H1 (cell line): Measurements from ENCODE around the gene CGB2.
"Not testable (repeated sequence)": the region's sequence is repeated elsewhere in the genome, so short reads cannot be mapped to it uniquely, and the experiment has no call there.

Source experiments
- CTCF ChIP-seq, 3 experiments: IDR thresholded peaks; 1 replicate in 2 of 3; 2 replicates in 1 of 3; pipeline versions ENCODE4 v1.5.1 to v1.6.1; 2011; ENCODE audit warnings: low read length in 3 of 3, mild to moderate bottlenecking in 3 of 3, inconsistent platforms in 2 of 3, low read depth in 1 of 3, moderate library complexity in 1 of 3; ENCODE audit not compliant: insufficient read depth in 1 of 3; ENCODE audit errors: control extremely low read depth in 1 of 3
- EZH2 ChIP-seq: fragments of 200-600 bp; sonication (generic); IDR thresholded peaks from 2 replicates; pipeline ENCODE4 v1.7.1; 2012; ENCODE audit warnings: low read depth, mild to moderate bottlenecking, moderate library complexity, low read length, inconsistent platforms; ENCODE audit not compliant: severe bottlenecking
- HDAC2 ChIP-seq, 2 experiments: fragments of 300-600 bp in 1 of 2; sonication (generic) in 1 of 2; IDR thresholded peaks; 2 replicates each; pipeline ENCODE4 v1.6.1; 2011 to 2012; ENCODE audit warnings: low read depth in 2 of 2, low read length in 2 of 2, mild to moderate bottlenecking in 2 of 2, moderate library complexity in 2 of 2, borderline replicate concordance in 1 of 2, inconsistent platforms in 1 of 2
- PHF8 ChIP-seq: fragments of 200-600 bp; sonication (generic); conservative IDR thresholded peaks from 2 replicates; pipeline ENCODE4 v1.7.1; 2012; ENCODE audit warnings: low read depth, mild to moderate bottlenecking, inconsistent platforms, low read length, moderate library complexity
- POLR2AphosphoS5 ChIP-seq: IDR thresholded peaks from 2 replicates; pipeline ENCODE4 v1.6.1; 2011; ENCODE audit warnings: low read depth, low read length
- POU5F1 ChIP-seq: IDR thresholded peaks from 2 replicates; pipeline ENCODE4 v1.6.1; 2011; ENCODE audit warnings: low read depth, mild to moderate bottlenecking, low read length, moderate library complexity
- SIX5 ChIP-seq: IDR thresholded peaks from 2 replicates; pipeline ENCODE4 v1.6.1; 2011; ENCODE audit warnings: mild to moderate bottlenecking, low read depth, low read length
- TAF1 ChIP-seq: IDR thresholded peaks from 2 replicates; pipeline ENCODE4 v1.6.1; 2011; ENCODE audit warnings: mild to moderate bottlenecking, low read depth, low read length

GRCh38 chr19:49029749-49030148 is 1.9 kb upstream of the CGB2 start:
- not testable (repeated sequence) for TF ChIP-seq TAF1; SIX5; POLR2AphosphoS5; CTCF (IDR thresholded peaks at IDR 0.05; ENCODE audit: control extremely low read depth in 1 of 3, insufficient read depth in 1 of 3, low read depth in 1 of 3, low read length in 3 of 3); EZH2; HDAC2 (IDR thresholded peaks at IDR 0.05; ENCODE audit: borderline replicate concordance in 1 of 2, low read depth in 2 of 2, low read length in 2 of 2); PHF8; POU5F1
